HEK293 (cell line): ENCODE results near the gene GANAB.
A peak's percentile ranks its signal among the peaks of the same experiment; 100 is the strongest.

Experiments used
- CTCF ChIA-PET: fragments of 350-600 bp; formaldehyde crosslinking; extraction: SDS; loops from one replicate; lab custom pipeline; 2021; ENCODE audit warnings: antibody characterized with exemption; lab: Yijun Ruan, JAX
- POLR2A ChIA-PET: fragments of 300-600 bp; formaldehyde crosslinking; extraction: SDS; loops from one replicate; lab custom pipeline; 2020; ENCODE audit warnings: antibody characterized with exemption, inconsistent platforms; lab: Yijun Ruan, JAX
- H3K27ac ChIP-seq: fragments of 200-500 bp; sonication (Bioruptor generic); 2 replicates; pipeline ENCODE4 v1.5.1; 2014; ENCODE audit warnings: low read depth, low read length, control low read depth, inconsistent platforms; ENCODE audit errors: extremely low read depth
- H3K36me3 ChIP-seq, 2 experiments: fragments of 200-500 bp in 1 of 2; sonication (Bioruptor generic) in 1 of 2; 1 replicate in 1 of 2; 2 replicates in 1 of 2; pipeline ENCODE4 v1.5.1; 2014 to 2017; ENCODE audit warnings: inconsistent platforms in 2 of 2, low read length in 2 of 2; ENCODE audit not compliant: control insufficient read depth in 2 of 2, insufficient read depth in 1 of 2
- H3K4me1 ChIP-seq: fragments of 200-500 bp; sonication (Bioruptor generic); 2 replicates; pipeline ENCODE4 v1.5.1; 2014; ENCODE audit warnings: mild to moderate bottlenecking, low read length, inconsistent platforms; ENCODE audit not compliant: control insufficient read depth, insufficient read depth
- H3K4me3 ChIP-seq: 2 replicates; pipeline ENCODE4 v1.5.1; 2011; ENCODE audit warnings: low read depth, mild to moderate bottlenecking, control low read depth, low read length, moderate library complexity
- H3K9me3 ChIP-seq: fragments of 200-500 bp; sonication (Bioruptor generic); 2 replicates; pipeline ENCODE4 v1.5.1; 2014; ENCODE audit warnings: low read depth, low read length, inconsistent platforms; ENCODE audit not compliant: control insufficient read depth, insufficient read depth
- FEZF1 ChIP-seq: fragments of 450-650 bp; formaldehyde crosslinking; IDR thresholded peaks from 2 replicates; pipeline ENCODE4 v1.5.1; 2016; ENCODE audit warnings: missing biosample characterization, missing genetic modification characterization
- KLF1 ChIP-seq: fragments of 450-650 bp; formaldehyde crosslinking; IDR thresholded peaks from 2 replicates; pipeline ENCODE4 v1.5.1; 2016; ENCODE audit warnings: missing biosample characterization, missing genetic modification characterization
- PATZ1 ChIP-seq: fragments of 450-650 bp; formaldehyde crosslinking; IDR thresholded peaks from 2 replicates; pipeline ENCODE4 v1.5.1; 2016; ENCODE audit warnings: missing biosample characterization, missing genetic modification characterization
- PRDM1 ChIP-seq: fragments of 450-650 bp; formaldehyde crosslinking; IDR thresholded peaks from 2 replicates; pipeline ENCODE4; 2016; ENCODE audit warnings: missing biosample characterization, missing genetic modification characterization
- PRDM10 ChIP-seq: fragments of 450-650 bp; formaldehyde crosslinking; IDR thresholded peaks from 2 replicates; pipeline ENCODE4 v1.5.1; 2016; ENCODE audit warnings: missing biosample characterization, missing genetic modification characterization
- SCRT2 ChIP-seq: fragments of 450-650 bp; formaldehyde crosslinking; IDR thresholded peaks from 2 replicates; pipeline ENCODE4 v1.5.1; 2016; ENCODE audit warnings: missing biosample characterization, missing genetic modification characterization
- SP7 ChIP-seq: fragments of 450-650 bp; formaldehyde crosslinking; IDR thresholded peaks from 2 replicates; pipeline ENCODE4 v1.5.1; 2016; ENCODE audit warnings: missing biosample characterization, missing genetic modification characterization
- WT1 ChIP-seq: fragments of 450-650 bp; formaldehyde crosslinking; IDR thresholded peaks from 2 replicates; pipeline ENCODE4 v1.5.1; 2016; ENCODE audit warnings: missing biosample characterization, missing genetic modification characterization
- ZBTB17 ChIP-seq: fragments of 450-650 bp; formaldehyde crosslinking; IDR thresholded peaks from 2 replicates; pipeline ENCODE4 v1.5.1; 2016; ENCODE audit warnings: missing biosample characterization, missing genetic modification characterization
- ZBTB26 ChIP-seq: fragments of 450-650 bp; formaldehyde crosslinking; optimal IDR thresholded peaks from 2 replicates; pipeline ENCODE3; 2016; ENCODE audit warnings: missing biosample characterization, mild to moderate bottlenecking, missing genetic modification characterization
- ZBTB48 ChIP-seq: fragments of 450-650 bp; formaldehyde crosslinking; IDR thresholded peaks from 2 replicates; pipeline ENCODE4 v1.5.1; 2016; ENCODE audit warnings: missing biosample characterization, missing genetic modification characterization
- ZBTB8A ChIP-seq: fragments of 450-650 bp; formaldehyde crosslinking; IDR thresholded peaks from 2 replicates; pipeline ENCODE4 v1.5.1; 2016; ENCODE audit warnings: missing biosample characterization, missing genetic modification characterization
- ZEB2 ChIP-seq: fragments of 450-650 bp; formaldehyde crosslinking; IDR thresholded peaks from 2 replicates; pipeline ENCODE4 v1.5.1; 2016; ENCODE audit warnings: missing biosample characterization, missing genetic modification characterization
- ZNF324 ChIP-seq: fragments of 450-650 bp; formaldehyde crosslinking; IDR thresholded peaks from 2 replicates; pipeline ENCODE4 v1.5.1; 2016; ENCODE audit warnings: missing biosample characterization, missing genetic modification characterization
- ZNF366 ChIP-seq: fragments of 450-650 bp; formaldehyde crosslinking; conservative IDR thresholded peaks from 2 replicates; pipeline ENCODE4 v1.5.1; 2016; ENCODE audit warnings: missing biosample characterization, missing genetic modification characterization
- ZNF600 ChIP-seq: fragments of 450-650 bp; formaldehyde crosslinking; IDR thresholded peaks from 2 replicates; pipeline ENCODE4 v1.5.1; 2016; ENCODE audit warnings: missing biosample characterization, missing genetic modification characterization
- ZNF639 ChIP-seq: fragments of 450-650 bp; formaldehyde crosslinking; IDR thresholded peaks from 2 replicates; pipeline ENCODE4 v1.5.1; 2016; ENCODE audit warnings: missing biosample characterization, missing genetic modification characterization
- ZNF654 ChIP-seq: fragments of 450-650 bp; formaldehyde crosslinking; IDR thresholded peaks from 2 replicates; pipeline ENCODE4 v1.5.1; 2016; ENCODE audit warnings: low read depth, missing biosample characterization, missing genetic modification characterization
- ZNF660 ChIP-seq: fragments of 450-650 bp; IDR thresholded peaks from 2 replicates; pipeline ENCODE4 v1.5.1; 2018; ENCODE audit warnings: missing biosample characterization, mild to moderate bottlenecking, missing genetic modification characterization
- ZSCAN16 ChIP-seq: fragments of 450-650 bp; formaldehyde crosslinking; IDR thresholded peaks from 2 replicates; pipeline ENCODE4 v1.5.1; 2016; ENCODE audit warnings: missing biosample characterization, missing genetic modification characterization
- TF ChIP-seq, protein P1 (sequence below): fragments of 450-650 bp; formaldehyde crosslinking; IDR thresholded peaks from 2 replicates; pipeline ENCODE4 v1.5.1; 2017; ENCODE audit warnings: missing biosample characterization, mild to moderate bottlenecking, missing genetic modification characterization, moderate library complexity
- TF ChIP-seq, protein P2 (sequence below): fragments of 450-650 bp; formaldehyde crosslinking; IDR thresholded peaks from 2 replicates; pipeline ENCODE4 v1.5.1; 2016; ENCODE audit warnings: missing biosample characterization, missing genetic modification characterization

The GANAB gene

GRCh38 chr11:62593434-62594044, 52.9 kb downstream of the GANAB start:
- ChIA-PET POLR2A (interaction anchor here (0.6 to 6.0 kb wide), 12 partner anchors 7 to 278 kb away, joined by 3 to 140 read pairs (median 12); partner anchors contain the start of genes B3GAT3, C11orf98, CSKMT and EEF1G), CTCF (interaction anchor here (0.6 to 3.5 kb wide), 19 partner anchors 10 to 199 kb away, joined by 3 to 19 read pairs (median 4); partner anchors contain the start of genes B3GAT3, EEF1G, EML3 and LRRN4CL)
- H3K27ac ChIP-seq, result no peak overlapping the region
- H3K9me3 ChIP-seq, result no peaks in the 10 kb centered on the region
- peaks cover 17 to 66% of the 10 kb centered on the region in 2 experiments; a peak in 2 of 3 replicates for H3K36me3 ChIP-seq
- H3K4me1 ChIP-seq, result no peaks in the 10 kb centered on the region
- no peak overlapping the region for H3K4me3 ChIP-seq
- peak; percentile 65; the same call in 1 of the 2 replicates for TF ChIP-seq ZBTB48 (tag by site-specific recombination)
- 0 out of 2 replicates have a peak, but pooled peaks have one; percentile 14 for TF ChIP-seq ZNF660 (tag by site-specific recombination)
- no peak for TF ChIP-seq ZNF639
- TF ChIP-seq ZNF324 (tag by site-specific recombination), result no peak
- TF ChIP-seq ZBTB8A (tag by site-specific recombination), result peak; percentile 31; the same call in 1 of the 2 replicates
- TF ChIP-seq ZSCAN16 (tag by site-specific recombination), result no peak
- TF ChIP-seq ZBTB26 (tag by site-specific recombination), result peak; percentile 10
- TF ChIP-seq ZBTB17 (tag by site-specific recombination), result peak; percentile 59
- TF ChIP-seq, protein P1, sequence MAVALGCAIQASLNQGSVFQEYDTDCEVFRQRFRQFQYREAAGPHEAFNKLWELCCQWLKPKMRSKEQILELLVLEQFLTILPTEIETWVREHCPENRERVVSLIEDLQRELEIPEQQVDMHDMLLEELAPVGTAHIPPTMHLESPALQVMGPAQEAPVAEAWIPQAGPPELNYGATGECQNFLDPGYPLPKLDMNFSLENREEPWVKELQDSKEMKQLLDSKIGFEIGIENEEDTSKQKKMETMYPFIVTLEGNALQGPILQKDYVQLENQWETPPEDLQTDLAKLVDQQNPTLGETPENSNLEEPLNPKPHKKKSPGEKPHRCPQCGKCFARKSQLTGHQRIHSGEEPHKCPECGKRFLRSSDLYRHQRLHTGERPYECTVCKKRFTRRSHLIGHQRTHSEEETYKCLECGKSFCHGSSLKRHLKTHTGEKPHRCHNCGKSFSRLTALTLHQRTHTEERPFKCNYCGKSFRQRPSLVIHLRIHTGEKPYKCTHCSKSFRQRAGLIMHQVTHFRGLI (tag by site-specific recombination), result no peak
- TF ChIP-seq KLF1 (tag by site-specific recombination), result no peak
- TF ChIP-seq, protein P2, sequence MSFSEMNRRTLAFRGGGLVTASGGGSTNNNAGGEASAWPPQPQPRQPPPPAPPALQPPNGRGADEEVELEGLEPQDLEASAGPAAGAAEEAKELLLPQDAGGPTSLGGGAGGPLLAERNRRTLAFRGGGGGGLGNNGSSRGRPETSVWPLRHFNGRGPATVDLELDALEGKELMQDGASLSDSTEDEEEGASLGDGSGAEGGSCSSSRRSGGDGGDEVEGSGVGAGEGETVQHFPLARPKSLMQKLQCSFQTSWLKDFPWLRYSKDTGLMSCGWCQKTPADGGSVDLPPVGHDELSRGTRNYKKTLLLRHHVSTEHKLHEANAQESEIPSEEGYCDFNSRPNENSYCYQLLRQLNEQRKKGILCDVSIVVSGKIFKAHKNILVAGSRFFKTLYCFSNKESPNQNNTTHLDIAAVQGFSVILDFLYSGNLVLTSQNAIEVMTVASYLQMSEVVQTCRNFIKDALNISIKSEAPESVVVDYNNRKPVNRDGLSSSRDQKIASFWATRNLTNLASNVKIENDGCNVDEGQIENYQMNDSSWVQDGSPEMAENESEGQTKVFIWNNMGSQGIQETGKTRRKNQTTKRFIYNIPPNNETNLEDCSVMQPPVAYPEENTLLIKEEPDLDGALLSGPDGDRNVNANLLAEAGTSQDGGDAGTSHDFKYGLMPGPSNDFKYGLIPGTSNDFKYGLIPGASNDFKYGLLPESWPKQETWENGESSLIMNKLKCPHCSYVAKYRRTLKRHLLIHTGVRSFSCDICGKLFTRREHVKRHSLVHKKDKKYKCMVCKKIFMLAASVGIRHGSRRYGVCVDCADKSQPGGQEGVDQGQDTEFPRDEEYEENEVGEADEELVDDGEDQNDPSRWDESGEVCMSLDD, result peak; percentile 69; the same call in 1 of the 2 replicates
- no peak for TF ChIP-seq FEZF1 (tag by site-specific recombination)
- TF ChIP-seq ZNF600 (tag by site-specific recombination), result peak; percentile 88
- peak; percentile 65 for TF ChIP-seq ZNF366 (tag by site-specific recombination)
- 0 out of 2 replicates have a peak, but pooled peaks have one; percentile 15 for TF ChIP-seq PRDM10
- peak; percentile 29; the same call in 1 of the 2 replicates for TF ChIP-seq SP7 (tag by site-specific recombination)
- peak; percentile 74 for TF ChIP-seq SCRT2
- peak; percentile 37 for TF ChIP-seq ZNF654 (tag by site-specific recombination)
- TF ChIP-seq PRDM1, result peak; percentile 97
- peak; percentile 53; the same call in 1 of the 2 replicates for TF ChIP-seq WT1
- TF ChIP-seq PATZ1 (tag by site-specific recombination), result peak; percentile 47; the same call in 1 of the 2 replicates
- peak; percentile 39; the same call in 1 of the 2 replicates for TF ChIP-seq ZEB2 (tag by site-specific recombination)
